NOMO-1 treated with DMSO at 0.1 percent for 48 hours (cell line): Measurements from ENCODE around the gene MAD1L1.
A peak's percentile ranks its signal among the peaks of the same experiment; 100 is the strongest.
"Not testable (repeated sequence)": the region's sequence is repeated elsewhere in the genome, so short reads cannot be mapped to it uniquely, and the experiment has no call there.

Source experiments
- DNase-seq: peaks from one replicate; lab custom pipeline; 2025; ENCODE audit not compliant: unreplicated experiment; lab: John Stamatoyannopoulos, UW

Gene MAD1L1

DNA sequence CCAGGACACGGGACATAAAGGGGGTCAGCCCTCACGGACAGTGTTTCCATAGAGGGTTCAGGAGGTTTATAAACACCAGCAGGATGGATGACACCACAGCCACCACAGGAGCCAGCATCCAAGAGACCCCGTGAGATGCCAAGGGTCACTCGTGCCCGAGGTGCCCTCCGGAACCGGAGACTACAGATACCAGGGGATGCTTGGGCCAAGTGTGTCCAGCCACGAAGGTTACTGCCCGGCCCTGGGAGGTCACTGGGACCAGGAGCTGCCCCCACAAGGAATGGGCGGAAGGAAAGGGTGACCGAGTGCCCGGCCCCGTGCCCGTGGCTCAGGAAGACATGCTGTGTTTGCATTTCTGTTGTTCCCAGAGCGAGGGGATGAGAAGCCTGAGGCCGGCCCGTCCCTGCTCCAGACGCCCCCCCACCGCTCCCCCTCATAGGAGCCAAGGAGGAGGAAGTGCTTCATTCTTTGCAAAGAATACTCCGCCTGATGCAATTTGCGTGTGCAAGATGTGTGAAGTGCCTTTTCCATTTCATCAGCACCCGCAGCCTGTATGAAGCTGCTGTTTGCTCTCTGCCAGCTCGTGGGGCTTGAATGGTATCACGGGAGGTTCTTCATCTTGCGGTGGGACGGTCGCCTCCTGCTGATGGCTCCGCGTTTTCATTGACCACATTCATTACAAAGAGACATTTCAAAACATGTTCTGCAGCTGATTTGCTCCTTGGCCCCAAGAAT is 386.2 kb downstream of the MAD1L1 start:
- peak; percentile 83 for DNase-seq

DNA sequence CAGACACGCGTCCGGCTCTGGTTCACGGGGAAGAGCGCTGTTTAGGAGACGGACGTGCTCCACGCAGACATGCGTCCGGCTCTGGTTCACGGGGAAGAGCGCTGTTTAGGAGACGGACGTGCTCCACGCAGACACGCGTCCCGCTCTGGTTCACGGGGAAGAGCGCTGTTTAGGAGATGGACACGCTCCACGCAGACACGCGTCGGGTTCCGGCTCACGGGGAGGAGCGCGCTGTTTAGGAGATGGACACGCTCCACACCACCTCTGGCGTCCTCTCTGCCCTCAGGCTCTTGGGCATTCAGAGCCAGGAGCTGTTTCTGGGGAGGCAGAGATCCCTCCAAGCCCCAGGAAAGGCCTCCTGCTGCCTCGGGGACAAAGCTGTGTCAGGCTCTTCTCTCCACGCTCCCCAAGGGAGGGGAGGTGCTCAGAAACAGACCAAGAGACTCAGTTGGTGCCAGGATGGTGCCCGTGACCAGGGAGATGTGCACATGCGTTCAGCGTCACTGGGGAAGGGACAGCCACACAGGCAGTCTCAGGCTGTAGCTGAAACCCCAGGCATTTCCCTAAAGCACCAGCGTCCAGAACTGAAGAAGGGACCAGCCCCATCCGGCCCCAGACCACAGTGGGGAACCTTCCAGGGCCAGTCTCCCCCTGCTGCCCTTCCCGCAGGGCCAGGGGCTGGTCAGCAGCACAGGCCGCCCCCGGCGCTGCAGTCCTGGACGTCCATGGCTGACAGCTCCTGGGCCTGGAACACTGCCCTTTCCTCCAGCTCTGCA is 387.0 kb downstream of the MAD1L1 start:
- DNase-seq = peak; percentile 6

DNA sequence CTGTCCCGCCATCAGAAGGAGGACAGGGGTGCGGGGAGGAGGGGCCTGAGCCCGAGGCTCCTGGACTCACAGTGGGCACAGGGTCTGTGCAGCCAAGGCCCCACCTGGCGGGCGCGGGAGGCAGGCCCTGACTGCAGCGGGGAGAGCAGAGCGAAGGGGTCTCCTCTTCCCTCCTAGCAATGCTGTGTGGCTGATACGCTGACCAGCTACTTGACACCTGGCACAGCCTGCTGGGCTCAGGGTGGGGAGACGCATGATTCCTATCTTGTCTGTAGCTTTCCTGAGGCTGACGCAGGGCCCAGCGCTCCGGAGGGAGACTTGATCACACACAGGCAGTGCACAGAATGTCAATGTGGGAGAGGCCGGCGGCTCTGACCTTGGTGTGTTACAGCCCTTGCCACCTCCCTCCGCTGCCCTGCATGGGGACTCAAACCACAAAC is 387.8 kb downstream of the MAD1L1 start:
- DNase-seq = no peak

DNA sequence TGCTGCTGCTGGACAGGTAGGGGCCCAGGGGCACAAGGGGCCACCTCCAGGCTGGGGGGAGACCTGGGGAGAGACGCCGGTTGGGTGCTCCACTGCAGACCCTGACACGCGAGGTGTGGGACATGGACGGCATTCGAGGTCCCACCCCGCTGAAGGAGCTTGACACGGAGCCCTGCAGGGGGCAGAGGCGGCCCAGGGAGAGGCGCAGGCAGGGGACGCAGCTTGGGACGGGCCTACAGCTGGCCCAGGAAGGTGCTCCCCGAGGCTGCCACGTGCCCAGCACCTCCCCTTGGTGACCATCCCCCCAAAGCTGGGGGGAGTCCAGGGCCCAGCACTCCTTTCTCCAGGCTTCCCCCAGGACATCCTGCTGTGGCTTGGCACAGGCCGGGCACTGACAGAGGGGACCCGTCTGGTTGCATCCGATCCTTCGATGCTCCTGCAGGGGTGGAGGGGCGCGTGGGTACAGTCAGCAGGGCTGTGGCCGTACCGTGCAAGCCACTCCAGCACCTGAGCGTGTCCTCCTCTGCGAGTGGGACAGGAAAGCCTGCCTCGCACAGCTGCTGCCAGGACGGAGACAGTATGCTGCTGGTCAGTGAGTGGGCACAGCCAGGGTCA is 388.3 kb downstream of the MAD1L1 start:
- DNase-seq = no peak

DNA sequence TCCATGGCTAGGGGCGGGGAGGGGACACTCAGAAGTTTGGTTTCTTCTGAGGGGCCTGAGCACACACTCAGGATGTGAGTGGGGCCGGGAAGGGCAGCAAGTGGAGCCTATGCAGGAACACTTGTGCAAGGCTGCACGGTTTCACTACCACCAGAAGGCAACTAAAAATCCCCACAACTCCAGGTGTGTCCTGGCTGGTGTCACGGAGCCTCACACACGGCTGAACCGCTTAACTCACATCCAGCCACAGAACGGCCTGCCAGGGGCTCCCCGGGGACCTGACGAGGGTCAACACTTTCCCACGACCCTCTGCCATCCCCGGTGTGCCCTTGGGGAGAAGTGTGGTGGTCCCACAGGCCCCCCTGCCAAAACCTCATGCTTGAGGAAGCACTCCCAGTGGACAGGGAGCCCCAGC is 388.8 kb downstream of the MAD1L1 start:
- DNase-seq = no peak

DNA sequence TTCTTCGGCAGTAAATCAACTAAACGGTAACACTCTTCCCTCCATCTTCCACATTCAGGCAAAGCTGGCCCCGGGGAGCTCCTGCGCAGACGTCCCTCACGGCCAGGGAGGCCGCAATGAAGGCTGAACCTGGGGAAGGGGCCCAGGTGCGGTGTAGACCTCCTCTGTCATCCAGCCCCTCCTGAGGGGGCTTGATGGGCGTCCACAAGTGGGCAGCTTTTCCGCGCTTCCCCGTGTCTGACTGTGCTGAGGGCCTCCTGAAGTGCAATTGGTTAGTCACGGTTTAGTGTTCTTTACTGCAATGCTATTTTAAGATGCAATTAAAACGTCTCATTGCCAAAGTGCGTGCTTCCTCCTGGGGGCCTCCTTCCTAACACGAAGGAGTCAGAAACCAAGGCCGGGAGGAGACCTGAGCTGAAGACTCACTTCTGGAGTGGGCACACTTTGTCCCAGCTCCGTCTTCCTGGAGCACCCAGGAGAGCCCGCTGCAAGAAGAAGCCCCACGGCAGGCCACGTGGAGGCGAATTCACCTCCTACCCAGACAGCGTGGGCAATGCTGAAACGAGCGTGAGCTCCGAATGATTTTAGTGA is 389.4 kb downstream of the MAD1L1 start:
- peak; percentile 96 for DNase-seq

DNA sequence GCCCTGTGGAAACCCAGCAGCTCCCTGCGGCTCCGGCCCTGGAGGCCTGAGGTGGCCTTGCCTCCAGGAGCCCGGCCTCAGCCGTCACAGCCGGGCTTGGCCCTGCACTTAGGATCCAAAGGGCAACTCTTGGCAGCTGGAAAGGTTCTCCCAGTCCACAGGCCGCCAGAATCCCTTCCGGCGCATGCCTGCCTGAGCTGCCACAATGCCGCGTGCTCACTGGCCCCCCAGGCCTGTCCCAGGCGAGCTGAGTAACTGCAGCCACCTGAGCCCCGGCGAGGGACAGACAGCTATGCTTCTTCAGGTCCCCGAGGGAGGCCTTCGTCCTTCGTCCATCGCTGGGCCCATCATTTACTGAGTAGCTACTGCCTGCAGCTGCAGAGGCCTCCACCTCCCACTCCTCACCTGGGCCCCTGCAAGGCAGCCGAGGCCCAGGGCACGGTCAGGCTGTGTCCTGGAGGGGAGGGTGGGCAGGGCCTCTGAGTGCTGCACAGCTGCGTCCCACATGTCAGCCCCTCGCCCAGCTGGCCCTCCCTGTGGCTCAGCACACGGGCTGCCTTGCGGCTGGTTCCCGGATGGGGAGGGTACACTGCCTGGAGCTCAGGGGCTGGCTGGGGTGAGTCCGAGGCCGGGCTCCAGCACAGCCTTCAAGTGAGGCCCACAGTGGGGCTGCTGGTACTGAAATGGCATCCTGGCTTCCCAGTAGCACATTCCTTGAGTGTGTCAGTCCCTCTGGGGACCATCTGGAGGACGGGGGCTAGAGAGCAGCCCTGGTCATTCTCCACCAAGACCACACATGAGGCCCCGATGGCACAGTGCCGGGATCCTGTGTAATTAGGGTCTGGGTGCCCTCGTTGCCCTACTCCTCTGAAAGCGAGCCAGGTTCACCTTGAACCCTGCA is 390.2 kb downstream of the MAD1L1 start:
- no peak for DNase-seq

DNA sequence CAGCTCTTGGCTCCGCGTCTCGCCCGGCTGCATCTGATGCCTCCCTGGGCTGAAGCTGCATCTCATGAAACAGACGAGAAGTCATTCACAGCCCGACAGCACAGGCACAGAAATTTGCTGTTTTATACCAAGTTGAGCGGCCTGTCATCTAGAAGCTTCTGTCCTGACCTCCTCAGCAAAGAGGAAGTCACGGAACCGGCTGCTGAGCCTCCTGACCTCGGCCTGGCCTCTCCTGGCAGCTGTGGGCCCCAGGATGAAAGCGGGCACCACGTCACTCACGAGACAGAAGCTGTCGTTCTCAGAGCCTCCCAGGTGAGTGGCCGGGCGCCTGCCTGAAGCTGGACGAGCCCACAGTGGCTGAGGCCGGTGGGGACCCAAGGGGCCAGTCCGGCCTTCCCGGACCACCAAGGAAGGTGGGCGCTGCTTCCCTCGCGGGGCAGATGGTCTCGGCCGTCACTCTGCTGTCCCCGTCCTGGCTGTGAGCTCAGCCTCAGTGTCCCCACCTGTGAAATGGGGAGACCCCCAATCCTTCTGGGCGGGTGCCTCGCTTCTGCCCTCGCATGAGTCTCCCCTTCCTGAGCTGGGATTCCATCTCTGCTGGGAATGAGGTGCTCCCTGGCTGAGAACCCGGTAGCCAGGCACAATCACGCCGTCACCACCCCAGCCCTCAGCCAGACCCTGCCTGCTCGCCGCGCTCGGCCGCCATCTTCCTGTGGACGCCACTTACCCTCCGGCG is 391.3 kb downstream of the MAD1L1 start:
- peak; percentile 25 for DNase-seq

DNA sequence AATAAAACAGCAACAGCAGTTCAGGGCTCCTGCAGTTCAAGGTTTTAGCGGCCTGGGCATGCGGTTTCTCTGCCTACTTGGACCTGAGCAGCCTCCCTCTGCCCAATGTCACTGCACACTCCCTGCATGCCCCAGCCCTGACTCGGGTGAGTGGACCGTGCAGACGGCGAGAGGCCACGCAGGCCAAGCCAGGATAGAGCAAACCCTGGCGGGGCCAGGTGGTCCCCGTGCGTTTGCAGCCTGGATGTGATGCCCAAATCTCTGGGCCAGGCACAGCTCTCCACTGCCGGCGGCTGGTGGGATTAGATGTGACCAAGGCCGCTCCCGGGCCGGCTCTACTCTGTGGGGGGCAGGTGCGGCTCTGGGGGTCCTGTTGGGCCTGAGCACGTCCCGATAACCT is 392.0 kb downstream of the MAD1L1 start:
- DNase-seq = not testable (repeated sequence)

DNA sequence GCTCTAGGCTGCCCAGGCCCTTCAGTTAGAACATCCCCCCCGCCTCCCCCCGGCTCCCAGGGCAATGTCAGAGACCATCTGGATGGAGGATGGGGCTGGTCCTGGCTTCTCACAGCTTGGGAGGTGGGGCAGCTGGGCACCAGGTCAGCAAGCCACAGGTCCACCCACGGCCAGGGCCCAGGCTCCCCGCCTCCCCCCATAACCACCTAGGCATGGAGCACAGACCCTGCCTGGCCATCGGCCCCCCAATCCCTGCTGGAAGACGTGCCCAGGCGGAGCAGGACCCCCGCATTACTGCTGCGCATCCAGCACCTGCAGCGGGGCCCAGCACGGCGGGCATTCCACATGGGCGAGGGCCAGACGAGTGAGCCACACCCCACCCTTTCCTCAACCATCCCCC is 393.0 kb downstream of the MAD1L1 start:
- DNase-seq = no peak

DNA sequence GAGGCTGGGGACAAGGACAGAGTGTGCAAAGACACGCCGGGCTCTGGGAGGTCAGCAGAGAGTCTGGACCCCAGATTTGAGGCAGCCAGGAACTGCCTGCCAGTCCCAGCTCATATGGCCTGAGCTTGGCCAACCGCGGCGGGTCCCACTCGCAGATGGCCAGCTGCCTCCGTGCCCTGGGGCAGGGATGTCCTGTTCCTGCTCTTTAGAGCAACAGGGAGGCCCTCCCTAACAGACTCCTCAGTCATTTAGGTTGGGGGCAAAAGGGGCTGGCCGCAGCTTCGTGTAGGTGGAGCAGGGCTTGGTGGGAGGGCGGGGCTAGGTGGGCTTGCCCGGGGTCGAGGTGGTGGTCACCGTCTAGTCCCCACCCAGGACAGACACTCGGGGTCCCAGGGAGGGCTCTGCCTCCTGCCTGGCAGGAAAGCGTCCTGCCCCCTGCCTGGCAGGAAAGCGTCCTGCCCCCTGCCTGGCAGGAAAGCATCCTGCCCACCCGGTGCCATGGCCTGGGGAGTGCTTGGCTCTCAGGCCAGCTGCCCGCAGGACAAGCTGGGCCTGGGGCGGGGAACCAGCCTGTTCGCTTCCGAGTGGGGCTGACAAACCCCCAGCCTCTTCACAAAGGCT is 393.7 kb downstream of the MAD1L1 start:
- not testable (repeated sequence) for DNase-seq

DNA sequence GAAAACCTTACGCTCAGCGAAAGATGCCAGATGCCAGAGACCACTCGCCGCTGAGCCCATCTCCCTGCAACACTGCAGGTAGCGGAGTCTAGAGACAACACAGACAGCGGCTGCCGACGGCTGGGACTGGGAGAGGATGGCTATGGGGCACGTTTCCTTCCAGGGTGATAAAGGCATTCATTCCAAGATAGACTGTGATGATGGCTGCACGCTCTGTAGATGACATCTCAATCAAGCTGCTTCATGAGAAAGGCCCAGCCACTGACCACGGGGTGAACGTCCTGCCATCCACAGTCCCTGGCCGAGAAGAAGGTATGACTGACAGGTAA is 394.2 kb downstream of the MAD1L1 start:
- not testable (repeated sequence) for DNase-seq

DNA sequence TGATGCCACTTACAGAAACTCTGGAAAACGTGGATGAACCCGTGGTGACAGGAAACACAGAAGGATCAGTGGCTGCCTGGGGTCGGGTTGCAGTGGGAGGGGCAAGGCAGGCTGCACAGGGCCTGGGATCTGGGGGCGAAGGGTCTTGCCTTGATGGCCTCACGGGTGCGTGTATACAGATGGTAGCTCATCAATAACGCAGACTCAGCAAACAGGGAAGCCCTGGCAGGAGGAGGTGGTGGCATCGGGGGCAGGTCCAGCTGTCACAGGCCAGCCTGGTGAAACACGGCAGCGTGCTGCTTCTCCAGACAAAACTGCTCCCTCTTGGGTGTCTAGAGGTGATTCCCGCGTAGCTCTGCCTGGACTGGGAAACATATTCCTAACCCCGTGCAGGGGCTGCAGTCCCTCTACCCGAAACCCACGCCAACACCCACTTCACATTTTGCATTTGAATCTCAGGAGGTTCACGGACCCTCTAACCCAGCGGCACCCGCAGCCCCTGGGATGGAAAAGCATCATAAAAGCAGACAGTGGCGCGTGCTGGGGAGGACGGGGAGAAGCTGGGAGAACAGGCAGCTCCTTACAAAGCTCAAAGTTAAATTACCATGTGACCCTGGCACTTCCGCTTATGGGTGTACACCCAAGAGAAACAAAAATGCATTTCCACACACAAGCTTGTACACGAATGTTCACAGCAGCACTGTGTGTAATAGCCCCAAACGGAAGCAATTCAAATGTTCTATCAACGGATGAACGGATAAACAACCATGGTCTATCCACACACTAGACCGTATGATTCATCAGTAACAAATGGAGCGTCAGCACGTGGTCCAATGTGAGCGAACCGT is 394.8 kb downstream of the MAD1L1 start:
- DNase-seq = not testable (repeated sequence)

DNA sequence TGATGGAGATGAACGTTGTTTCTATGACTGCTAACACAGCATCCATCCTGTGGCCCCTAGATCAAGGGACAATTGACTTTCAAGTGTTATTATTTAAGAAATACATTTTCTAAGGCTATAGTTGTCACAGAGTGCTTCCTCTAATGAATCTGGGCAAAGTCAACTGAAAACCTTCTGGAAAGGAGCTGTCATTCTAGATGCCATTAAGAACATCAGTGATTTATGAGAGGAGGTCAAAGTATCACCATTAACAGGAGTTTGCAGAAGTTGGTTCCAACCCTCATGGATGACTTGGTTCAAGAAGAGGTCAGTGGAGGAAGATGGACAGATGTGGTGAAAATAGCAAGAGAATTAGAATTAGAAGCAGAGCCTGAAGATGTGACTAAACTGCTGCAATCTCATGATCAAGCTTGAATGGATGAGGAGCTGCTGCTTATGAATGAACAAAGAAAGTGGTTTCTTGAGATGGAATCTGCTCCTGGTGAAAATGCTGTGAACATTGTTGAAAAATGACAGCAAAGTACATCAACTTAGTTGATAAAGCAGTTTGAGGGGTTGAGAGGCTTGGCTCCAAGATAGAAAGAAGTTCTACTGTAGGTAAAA is 400.7 kb downstream of the MAD1L1 start:
- peak; percentile 43 for DNase-seq

DNA sequence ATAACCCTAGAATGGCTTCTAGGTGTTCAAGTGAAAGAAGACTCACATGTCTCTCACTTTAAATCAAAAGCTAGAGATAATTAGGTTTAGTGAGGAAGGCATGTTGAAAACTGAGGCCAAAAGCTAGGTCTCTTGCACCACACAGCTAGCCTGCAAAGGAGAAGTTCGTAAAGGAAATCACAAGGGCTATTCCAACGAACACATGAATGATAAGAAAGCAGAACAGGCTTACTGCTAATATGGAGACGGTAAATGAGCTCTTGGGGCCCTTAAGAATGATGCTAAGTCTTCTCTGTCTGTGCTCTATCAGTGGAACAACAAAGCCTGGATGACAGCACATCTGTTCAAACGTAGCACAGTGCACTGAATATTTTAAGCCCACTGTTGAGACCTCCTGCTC is 401.3 kb downstream of the MAD1L1 start:
- peak; percentile 85 for DNase-seq

DNA sequence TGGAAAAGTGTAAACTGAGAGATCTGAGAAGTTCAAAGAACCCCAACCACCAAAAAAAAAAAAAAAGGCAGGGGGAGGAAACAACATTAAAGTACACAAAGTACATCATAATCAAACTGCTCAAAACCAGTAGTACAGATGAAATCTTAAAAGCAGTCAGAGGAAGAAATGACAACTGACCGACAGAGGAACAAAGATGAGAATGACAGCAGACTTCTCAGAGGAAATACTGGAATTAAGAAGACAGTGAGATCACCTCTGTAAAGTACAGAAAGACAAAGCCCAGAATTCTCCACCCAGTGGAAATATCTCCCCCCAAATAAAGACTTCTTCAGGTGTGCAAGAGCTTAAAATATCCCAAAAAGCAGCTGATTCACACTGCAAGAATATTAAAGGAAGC is 403.1 kb downstream of the MAD1L1 start:
- not testable (repeated sequence) for DNase-seq

DNA sequence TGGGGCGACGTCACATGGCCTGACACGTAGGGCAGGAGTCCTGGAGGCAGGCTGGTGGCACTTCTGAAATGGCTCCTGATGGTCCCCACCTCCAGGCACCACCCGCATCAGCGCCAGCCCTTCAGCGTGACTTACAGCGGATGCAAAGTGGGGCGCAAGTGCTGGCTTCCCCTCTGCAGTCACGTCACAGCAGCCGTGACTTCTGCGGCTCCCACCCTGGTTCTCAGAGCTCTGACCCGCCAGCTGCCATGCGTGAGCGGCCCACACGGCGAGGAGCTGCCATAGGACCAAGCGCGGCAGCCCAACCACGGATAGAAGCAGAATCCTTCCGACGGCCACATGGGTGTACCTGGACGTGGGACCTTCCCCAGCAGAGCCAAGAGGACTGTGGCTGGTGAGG is 403.6 kb downstream of the MAD1L1 start:
- no peak for DNase-seq

DNA sequence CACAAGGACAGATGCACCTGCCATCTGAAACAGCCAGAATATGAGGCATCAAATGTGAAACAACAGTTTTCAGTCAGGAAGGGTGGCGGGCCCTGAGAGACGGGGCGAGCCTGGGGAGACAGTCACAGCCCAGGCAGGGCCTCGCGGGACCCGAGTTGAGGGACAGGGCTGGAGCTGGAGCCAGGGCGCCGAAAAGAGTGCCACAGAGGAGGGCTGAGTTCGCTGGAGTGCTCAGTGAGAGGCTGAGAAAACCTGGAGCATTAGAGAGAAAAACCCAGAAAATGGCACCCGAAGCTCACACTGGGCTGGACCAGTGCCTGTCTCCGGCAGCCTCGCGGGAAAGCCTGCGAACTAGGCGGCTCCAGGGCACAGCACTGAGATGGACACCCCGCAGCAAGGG is 404.6 kb downstream of the MAD1L1 start:
- DNase-seq = not testable (repeated sequence)
